RPMI8226 (cell line): ENCODE results near the gene NPEPPS.

Experiments used
- DNase-seq: peaks from one replicate; pipeline ENCODE4 v3.0.0-alpha.2; 2015

NPEPPS gene

GRCh38 chr17:47630614-47631013, 99.7 kb downstream of the NPEPPS start:
- no peak for DNase-seq

DNA sequence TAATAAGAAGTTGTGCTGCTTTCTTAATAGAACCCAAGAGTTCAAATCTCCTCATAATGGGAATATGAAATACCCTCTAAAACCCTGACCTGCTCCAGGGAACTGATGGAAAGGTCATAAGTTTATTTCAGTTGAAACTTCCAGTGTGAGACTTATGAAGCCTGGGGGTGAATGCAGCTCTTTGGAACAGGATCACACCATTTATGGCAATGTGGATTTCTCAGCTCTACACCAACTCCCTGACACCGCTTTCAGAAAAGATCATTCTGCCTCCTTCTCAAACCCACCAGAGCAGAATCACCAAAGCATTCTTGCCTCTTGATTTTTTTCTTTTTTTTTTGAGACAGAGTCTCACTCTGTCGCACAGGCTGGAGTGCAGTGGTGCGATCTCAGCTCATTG, 102.1 kb downstream of the NPEPPS start:
- DNase-seq = no peak

GRCh38 chr17:47633996-47634395, 103.1 kb downstream of the NPEPPS start:
- DNase-seq = no peak

DNA sequence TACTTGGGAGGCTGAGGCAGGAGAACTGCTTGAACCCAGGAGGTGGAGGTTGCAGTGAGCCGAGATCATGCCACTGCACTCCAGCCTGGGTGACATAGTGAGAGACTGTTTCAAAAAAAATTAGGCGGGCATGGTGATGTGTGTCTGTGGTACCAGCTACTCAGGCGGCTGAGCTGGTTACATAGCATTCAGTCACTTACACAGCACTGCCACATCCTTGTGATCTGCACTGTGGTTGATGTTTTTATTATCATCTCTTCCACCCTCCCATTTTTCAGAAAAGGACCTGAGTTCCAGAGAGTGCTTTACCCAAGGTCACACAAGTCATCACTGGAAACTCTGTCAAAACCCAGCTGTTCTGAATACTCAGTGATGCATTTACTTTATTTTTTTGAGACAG, 104.0 kb downstream of the NPEPPS start:
- DNase-seq = no peak

- no peak for DNase-seq
Measured at GRCh38 chr17:47635734-47636133, 104.8 kb downstream of the NPEPPS start.

GRCh38 chr17:47636273-47637030, 105.5 kb downstream of the NPEPPS start:
- DNase-seq = no peak

DNA sequence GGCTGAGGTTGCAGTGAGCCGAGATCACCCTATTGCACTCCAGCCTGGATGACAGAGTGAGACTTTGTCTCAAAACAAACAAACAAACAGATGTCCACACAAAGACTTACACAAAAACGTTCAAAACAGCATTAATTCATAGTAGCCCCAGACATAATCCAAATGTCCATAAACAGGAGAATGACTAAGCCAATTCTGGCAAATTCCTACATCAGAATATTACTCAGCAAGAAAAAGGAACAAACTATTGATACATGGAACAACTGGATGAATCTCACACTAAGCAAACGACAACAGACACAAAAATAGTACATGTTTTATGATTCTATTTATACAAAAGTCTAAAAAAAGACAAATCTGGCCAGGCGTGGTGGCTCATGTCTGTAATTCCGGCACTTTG, 108.0 kb downstream of the NPEPPS start:
- no peak for DNase-seq

GRCh38 chr17:47640076-47640475, 109.2 kb downstream of the NPEPPS start:
- DNase-seq = no peak

DNA sequence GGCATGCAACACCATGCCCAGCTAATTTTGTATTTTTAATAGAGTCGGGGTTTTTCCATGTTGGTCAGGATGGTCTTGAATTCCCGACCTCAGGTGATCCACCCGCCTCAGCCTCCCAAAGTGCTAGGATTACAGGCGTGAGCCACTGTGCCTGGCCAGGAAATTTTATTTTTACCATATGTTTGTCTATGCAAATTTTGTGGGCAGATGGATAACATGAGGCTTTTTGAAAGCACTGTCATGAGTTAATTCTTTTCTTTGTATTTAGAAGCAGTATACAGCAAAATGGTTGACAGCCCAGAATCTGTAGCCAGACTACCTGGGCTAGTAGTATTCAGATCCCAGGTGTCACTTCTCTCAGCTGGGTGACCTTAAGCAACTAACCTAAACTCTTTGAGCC, 110.3 kb downstream of the NPEPPS start:
- DNase-seq = no peak

- DNase-seq = no peak
Measured at GRCh38 chr17:47643116-47643515, 112.2 kb downstream of the NPEPPS start.

DNA sequence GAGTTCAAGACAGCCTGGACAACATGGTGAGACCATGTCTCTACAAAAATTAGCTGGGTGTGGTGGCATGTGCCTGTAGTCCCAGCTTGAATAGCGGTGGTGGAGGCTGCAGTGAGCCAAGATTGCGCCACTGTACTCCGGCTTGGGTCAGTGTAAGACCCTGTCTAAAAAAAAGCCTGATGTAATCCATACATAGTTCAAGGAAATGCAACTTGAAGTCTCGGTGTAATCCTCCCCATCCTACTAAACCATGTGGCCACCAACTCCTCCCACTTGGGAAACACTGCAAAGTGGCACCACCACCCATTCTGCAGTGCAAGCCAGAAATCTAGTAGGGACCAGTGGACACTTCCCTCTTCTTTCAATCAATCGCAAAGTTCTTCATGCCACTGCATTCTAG, 113.4 kb downstream of the NPEPPS start:
- DNase-seq = no peak

GRCh38 chr17:47649153-47649971, 118.5 kb downstream of the NPEPPS start, which contains the start of gene KPNB1:
KPNB1 (plus strand) TSS chr17:47649919; CDS start chr17:47650245, 326 bp downstream.
- DNase-seq = peak; percentile 99

GRCh38 chr17:47649972-47650524, 119.1 kb downstream of the NPEPPS start:
- no peak for DNase-seq

GRCh38 chr17:47650525-47651522, 119.9 kb downstream of the NPEPPS start:
- peak; percentile 98 for DNase-seq

- DNase-seq = no peak
Measured at GRCh38 chr17:47651704-47652103, 120.8 kb downstream of the NPEPPS start.

- no peak for DNase-seq
Measured at GRCh38 chr17:47652570-47652969, 121.7 kb downstream of the NPEPPS start.

DNA sequence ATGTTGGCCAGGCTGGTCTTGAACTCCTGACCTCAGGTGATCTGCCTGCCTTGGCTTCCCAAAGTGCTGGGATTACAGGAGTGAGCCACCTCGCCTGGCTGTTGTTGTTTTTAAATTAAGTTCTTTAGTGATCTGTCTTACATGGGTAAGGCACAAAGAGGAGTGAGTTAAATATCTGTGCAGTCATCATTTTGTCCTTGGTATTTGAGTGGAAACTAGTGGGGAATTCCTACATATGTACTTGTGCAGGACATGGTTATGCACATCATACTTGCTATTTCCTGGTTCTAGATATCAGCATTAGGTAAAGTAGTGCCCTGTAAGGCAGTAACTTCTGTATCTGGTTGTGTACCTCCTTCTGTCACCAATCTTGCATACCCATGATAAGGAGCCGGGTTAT, 122.5 kb downstream of the NPEPPS start:
- no peak for DNase-seq

DNA sequence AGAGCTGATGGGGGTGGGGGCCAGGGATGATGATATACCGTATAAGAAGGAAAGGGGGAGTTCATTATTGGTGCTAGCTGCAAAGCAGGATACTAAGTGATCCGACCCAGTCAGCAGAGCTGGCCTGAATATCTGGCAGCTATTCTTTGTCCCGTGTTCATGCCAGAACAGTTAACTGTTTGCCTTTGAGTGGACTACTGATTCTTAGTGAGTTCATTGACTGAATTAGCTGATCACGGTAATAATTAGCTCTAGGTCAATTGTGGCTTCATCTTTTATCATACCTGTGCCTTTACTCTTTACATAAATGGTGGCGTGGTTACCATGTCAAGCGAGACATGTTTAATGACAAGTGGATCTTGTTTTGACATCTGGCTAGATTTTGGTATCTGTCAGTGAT, 124.1 kb downstream of the NPEPPS start:
- no peak for DNase-seq

DNA sequence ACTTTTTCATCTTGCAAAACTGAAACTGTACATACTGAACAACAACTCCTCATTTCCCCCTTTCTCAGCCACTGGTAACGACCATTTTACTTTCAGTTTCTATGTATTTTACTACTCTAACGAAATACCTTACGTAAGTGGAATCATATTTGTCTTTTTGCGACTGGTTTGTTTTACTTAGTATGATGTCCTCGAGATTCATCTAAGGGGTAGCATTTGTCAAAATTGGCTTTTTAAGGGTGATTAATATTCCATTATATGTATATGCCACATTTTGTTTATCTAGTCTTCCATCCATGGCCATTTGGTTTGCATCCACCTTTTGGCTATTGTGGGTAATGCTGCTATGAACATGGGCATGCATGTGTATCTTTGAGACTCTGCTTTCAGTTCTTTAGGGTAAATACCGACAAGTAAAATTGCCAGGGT, 129.2 kb downstream of the NPEPPS start:
- peak; percentile 70 for DNase-seq

DNA sequence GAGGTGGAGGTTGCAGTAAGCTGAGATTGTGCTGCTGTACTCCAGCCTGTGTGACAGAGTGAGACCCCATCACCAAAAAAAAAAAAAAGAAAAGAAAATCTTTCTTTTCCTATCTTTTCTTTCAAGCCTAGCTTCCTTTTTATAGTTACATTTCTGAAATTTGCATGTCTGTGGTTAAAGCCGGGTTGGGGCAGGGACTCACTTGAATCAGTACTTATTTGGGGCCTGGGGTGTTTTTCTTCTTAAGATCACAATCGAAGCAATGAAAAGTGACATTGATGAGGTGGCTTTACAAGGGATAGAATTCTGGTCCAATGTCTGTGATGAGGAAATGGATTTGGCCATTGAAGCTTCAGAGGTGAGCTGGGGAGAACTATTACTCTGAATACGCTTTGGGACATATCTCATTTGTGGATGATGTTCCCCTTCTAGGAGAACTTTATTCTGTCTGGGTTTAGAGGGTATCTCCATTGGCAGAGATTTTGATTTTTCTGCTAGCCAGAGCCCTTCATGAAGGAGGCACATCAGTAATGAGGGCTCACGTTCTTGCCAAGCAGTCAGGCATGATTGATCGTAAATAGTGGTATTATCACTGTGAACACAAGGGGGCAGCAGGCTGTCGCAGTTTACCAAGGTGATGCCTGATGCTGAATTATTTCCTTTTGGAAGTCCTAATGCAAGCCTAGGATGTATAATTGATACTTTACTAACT, 133.2 kb downstream of the NPEPPS start:
- DNase-seq = peak; percentile 57

DNA sequence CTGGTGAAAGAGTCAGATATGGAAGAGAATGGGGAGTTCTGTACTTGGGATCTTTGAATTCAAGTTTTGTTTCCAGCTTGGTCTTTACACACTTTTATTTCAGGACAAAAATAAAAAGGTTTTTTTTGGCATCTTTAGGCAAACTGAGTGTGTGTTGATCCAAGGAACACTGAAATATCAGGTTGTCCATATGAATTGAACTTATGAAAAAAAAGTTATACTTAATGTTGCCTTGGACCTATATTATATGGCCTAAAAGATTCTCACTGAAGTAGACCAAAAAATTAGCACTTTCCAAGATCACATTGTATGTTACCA, 133.7 kb downstream of the NPEPPS start:
- no peak for DNase-seq

- no peak for DNase-seq
Measured at GRCh38 chr17:47665655-47666054, 134.7 kb downstream of the NPEPPS start.
